Transverse colon (tissue), 4 donors: ENCODE data around the gene TM4SF4. TPM values are rescaled to one million over a fixed set of nuclear protein-coding genes. Genes with fewer than 3 reads are reported as not detected.
A peak's percentile ranks its signal among the peaks of the same experiment; 100 is the strongest.

Experiments used
- DNase-seq: peaks from one replicate; pipeline ENCODE4 v3.0.0-alpha.2; 2019
- H3K27ac ChIP-seq, 4 donors: fragments of 200-600 bp; sonication (generic); 2 replicates each; pipeline ENCODE4 v1.5.1; 2016 to 2018; ENCODE audit warnings: inconsistent platforms in 4 of 4
- H3K27me3 ChIP-seq: fragments of 200-600 bp; sonication (generic); 2 replicates; pipeline ENCODE4 v1.5.1; 2017; ENCODE audit warnings: inconsistent platforms
- H3K36me3 ChIP-seq, 4 donors: fragments of 200-600 bp; sonication (generic); 2 replicates each; pipeline ENCODE4 v1.5.1; 2017 to 2019; ENCODE audit warnings: inconsistent platforms in 4 of 4
- H3K4me1 ChIP-seq, 4 donors: fragments of 200-600 bp; sonication (generic); 2 replicates each; pipeline ENCODE4 v1.5.1; 2017 to 2020; ENCODE audit warnings: inconsistent platforms in 4 of 4
- H3K4me3 ChIP-seq, 4 donors: fragments of 200-600 bp; sonication (generic); 1 replicate in 1 of 4; 2 replicates in 3 of 4; pipeline versions ENCODE4 v1.5.1 to v1.6.1; 2017 to 2019; ENCODE audit warnings: inconsistent platforms in 4 of 4
- H3K9me3 ChIP-seq, 2 donors: fragments of 200-600 bp; sonication (generic); 2 replicates each; pipeline ENCODE4 v1.5.1; 2017 to 2019; ENCODE audit warnings: inconsistent platforms in 2 of 2
- EP300 ChIP-seq: sonication (generic); formaldehyde crosslinking; IDR thresholded peaks from one replicate; pipeline ENCODE4 v1.6.1; 2017; ENCODE audit warnings: antibody characterized with exemption, low read depth
- POLR2A ChIP-seq: fragments of 450-650 bp; IDR thresholded peaks from one replicate; pipeline ENCODE4 v1.6.1; 2016; ENCODE audit warnings: antibody characterized with exemption, mild to moderate bottlenecking, moderate library complexity
- POLR2AphosphoS5 ChIP-seq, 3 donors: sonication (generic); formaldehyde crosslinking; IDR thresholded peaks; one replicate each; pipeline ENCODE4 v1.6.1; 2016; ENCODE audit warnings: antibody characterized with exemption in 3 of 3
- WGBS, 2 donors: methylation state at CpG; one replicate each; pipeline ENCODE4 v1.1.5; 2018; ENCODE audit warnings: low coverage in 1 of 2; 5-methylcytosine and 5-hydroxymethylcytosine counted together
- in situ Hi-C, 4 donors: fragments of 200-750 bp; cut with MboI; loops; one replicate each; pipeline versions ENCODE4 v1.15.0 to v1.15.1; 2017; ENCODE audit warnings: low sequenced_read_pairs in 3 of 4, low pct_ligation_motif_present in 1 of 4, low pct_unique_long_range_greater_than_20kb in 1 of 4
- intact Hi-C: fragments of 100-400 bp; cut with DNase I; formaldehyde crosslinking; loops from one replicate; pipeline ENCODE4 v1.15.1; 2023; ENCODE audit warnings: low total_unique reads
- total RNA-seq, 4 donors: library from RNA; depleted of rRNA; stranded (reverse); fragments of >200 nt; gene quantifications; one replicate each; pipeline ENCODE4 v1.1.0, GENCODE V29; 2016
- TF ChIP-seq, protein P1 (sequence below), 5 experiments: fragments of 200-600 bp in 3 of 5; fragments of 450-650 bp in 2 of 5; sonication (generic) in 3 of 5; IDR thresholded peaks; 1 replicate in 2 of 5; 2 replicates in 3 of 5; pipeline ENCODE4 v1.5.1; 2016 to 2017; ENCODE audit warnings: antibody characterized with exemption in 5 of 5, inconsistent platforms in 3 of 5, mild to moderate bottlenecking in 2 of 5, moderate library complexity in 1 of 5

TM4SF4 gene
- total RNA-seq, 4 donors from 2014 or later: 0.95 to 3.1 TPM; not detected in 2

DNA sequence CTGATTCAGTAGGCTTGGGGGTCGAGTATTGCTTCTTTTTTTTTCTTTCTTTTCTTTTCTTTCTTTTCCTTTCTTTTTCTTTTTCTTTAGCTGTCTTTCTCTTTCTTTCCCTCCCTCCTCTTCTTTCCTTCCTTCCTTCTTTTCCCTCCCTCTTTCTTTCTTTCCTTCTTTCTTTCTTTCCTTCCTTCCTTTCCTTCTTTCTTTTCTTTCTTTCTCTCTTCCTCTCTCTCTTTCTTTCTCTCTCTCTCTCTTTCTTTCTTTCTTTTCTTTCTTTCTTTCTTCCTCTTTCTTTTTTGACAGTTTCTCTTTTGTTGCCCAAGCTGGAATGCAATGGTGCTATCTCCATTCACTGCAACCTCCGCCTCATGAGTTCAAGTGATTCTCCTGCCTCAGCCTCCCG is 36.0 kb downstream of the TM4SF4 start:
- intact Hi-C loops (loop anchor here (5.0 kb wide), 1 partner anchor 207 kb away; no protein-coding TSS in a partner anchor), in situ Hi-C loops (loop anchor here in 3 of 4 donors (5.0 to 25.0 kb wide), 2 partner anchors 202 to 207 kb away; no protein-coding TSS in a partner anchor)

DNA sequence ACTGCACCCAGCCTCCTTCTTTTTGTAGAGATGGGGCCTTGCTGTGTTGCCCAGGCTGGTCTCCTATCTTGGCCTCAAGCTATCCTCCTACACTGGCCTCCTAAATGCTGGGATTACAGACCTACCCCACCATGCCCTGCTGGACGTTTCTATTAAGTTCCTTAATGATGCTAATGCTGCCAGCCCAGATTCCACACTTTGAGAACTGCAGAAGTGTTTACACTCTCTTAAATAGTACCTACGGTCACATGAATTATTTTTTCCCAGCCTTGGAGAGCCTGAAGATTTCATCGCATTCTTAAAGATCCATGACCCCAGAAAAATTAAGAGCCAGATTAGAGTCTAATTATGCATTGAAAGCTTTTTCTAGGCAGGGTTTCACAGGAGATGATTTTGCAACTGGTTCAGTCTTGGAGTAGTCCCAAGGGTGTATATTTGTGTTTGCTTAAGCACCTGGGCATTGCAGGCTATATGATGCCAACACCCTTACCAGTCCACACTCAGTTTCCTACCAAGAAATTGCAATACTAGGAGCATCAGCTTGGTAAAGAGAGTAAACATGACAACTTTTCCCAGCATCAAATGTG is 36.6 kb downstream of the TM4SF4 start:
- H3K9me3 ChIP-seq: no peaks in the 10 kb centered on the region
- no peak overlapping the region for H3K27ac ChIP-seq
- intact Hi-C loops: loop anchor here (5.0 kb wide), 1 partner anchor 206 kb away; no protein-coding TSS in a partner anchor
- in situ Hi-C loops: loop anchor here in 3 of 4 donors (5.0 to 25.0 kb wide), 2 partner anchors 201 to 206 kb away; no protein-coding TSS in a partner anchor
- DNase-seq: no peak
- H3K27me3 ChIP-seq: peaks cover 3% of the 10 kb centered on the region
- H3K4me1 ChIP-seq: peaks cover 0 to 4% (median 0%) of the 10 kb centered on the region in 4 donors
- H3K36me3 ChIP-seq: no peaks in the 10 kb centered on the region
- TF ChIP-seq POLR2A: no peak
- no peak for TF ChIP-seq EP300
- TF ChIP-seq, protein P1, sequence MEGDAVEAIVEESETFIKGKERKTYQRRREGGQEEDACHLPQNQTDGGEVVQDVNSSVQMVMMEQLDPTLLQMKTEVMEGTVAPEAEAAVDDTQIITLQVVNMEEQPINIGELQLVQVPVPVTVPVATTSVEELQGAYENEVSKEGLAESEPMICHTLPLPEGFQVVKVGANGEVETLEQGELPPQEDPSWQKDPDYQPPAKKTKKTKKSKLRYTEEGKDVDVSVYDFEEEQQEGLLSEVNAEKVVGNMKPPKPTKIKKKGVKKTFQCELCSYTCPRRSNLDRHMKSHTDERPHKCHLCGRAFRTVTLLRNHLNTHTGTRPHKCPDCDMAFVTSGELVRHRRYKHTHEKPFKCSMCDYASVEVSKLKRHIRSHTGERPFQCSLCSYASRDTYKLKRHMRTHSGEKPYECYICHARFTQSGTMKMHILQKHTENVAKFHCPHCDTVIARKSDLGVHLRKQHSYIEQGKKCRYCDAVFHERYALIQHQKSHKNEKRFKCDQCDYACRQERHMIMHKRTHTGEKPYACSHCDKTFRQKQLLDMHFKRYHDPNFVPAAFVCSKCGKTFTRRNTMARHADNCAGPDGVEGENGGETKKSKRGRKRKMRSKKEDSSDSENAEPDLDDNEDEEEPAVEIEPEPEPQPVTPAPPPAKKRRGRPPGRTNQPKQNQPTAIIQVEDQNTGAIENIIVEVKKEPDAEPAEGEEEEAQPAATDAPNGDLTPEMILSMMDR (IDR thresholded peaks at IDR 0.05): no peak
- TF ChIP-seq POLR2AphosphoS5 (IDR thresholded peaks at IDR 0.05): no peak
- H3K4me3 ChIP-seq: no peak overlapping the region
- WGBS, 2 donors: 38 to 58% methylated on average over 3 of the region's 3 CpGs

More for the DNA sequence above, 36.0 kb downstream of the TM4SF4 start:
- WGBS, 2 donors: 44 to 84% methylated on average over 1 to 3 of the region's 3 CpGs
- peaks cover 3% of the 10 kb centered on the region for H3K27me3 ChIP-seq
- H3K27ac ChIP-seq: no peak overlapping the region
- no peak for DNase-seq
- no peaks in the 10 kb centered on the region for H3K36me3 ChIP-seq
- no peaks in the 10 kb centered on the region for H3K9me3 ChIP-seq
- H3K4me1 ChIP-seq: peaks cover 0 to 4% (median 0%) of the 10 kb centered on the region in 4 donors
- H3K4me3 ChIP-seq: no peak overlapping the region
- TF ChIP-seq POLR2A: no peak
- no peak for TF ChIP-seq POLR2AphosphoS5 (IDR thresholded peaks at IDR 0.05)
- no peak for TF ChIP-seq EP300
- TF ChIP-seq, protein P1 (IDR thresholded peaks at IDR 0.05): no peak

DNA sequence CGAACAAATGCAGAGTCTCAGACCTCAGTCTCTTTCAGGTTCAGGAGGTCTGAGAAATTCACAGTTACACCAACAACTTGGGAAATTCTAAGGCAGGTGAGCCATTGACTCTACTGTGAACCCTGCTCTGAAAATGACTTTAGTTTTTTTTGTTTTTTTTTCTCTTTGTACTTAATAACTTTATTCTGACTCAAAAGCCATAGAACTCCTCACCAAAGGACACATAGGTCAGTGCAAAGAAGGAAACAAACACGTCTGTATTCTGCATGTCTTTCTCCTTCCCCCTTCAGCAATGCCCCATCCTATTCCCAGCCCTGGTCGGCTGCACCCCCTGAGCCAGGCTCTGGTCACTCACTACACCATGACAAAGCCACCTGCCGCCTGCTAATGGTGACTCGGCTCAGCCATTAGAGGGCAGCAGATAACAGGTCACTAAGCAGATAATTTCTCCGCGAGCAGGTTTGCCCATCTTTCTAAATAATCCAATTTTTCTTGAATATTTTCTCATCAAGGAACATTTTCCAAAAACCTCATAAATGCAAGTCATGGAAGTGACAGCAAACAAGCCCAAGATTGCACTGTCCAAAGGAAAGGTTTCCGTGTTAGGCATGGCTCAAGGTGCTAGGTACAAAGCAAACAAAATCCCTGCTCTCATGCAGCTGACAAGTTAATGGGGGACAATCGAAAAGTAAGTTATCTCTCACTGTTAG is 37.7 kb downstream of the TM4SF4 start:
- no peak for TF ChIP-seq POLR2A
- TF ChIP-seq, protein P1 (IDR thresholded peaks at IDR 0.05): peak; percentile 67 to 77 (median 73)
- peaks cover 0 to 8% (median 0%) of the 10 kb centered on the region in 4 donors for H3K4me1 ChIP-seq
- in situ Hi-C loops: loop anchor here in 3 of 4 donors (5.0 to 25.0 kb wide), 2 partner anchors 200 to 205 kb away; no protein-coding TSS in a partner anchor

DNA sequence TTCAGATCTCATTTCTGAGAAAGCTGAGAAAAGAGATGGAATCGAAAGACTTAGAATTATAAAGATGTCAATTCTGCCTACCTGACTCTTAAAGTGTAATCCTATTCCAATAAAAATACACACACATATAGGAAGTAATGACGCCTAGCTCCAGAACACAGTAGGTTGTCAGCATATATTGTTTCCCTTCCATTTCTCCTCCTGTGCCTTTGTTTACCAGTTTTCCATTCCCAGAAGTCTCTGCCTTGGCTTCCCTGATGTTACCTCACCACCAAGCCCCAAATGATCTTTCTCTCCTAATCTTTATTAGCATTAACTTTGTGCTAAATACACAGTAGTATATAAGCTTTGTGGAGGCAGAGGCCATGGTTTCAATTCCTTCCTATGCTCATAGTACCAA is 40.0 kb downstream of the TM4SF4 start:
- in situ Hi-C loops: loop anchor here in 3 of 4 donors (5.0 to 25.0 kb wide), 2 partner anchors 198 to 203 kb away; no protein-coding TSS in a partner anchor
- 83 to 85% methylated on average over 2 of the region's 2 CpGs for WGBS, 2 donors

More for the DNA sequence above, 37.7 kb downstream of the TM4SF4 start:
- intact Hi-C loops: loop anchor here (5.0 kb wide), 1 partner anchor 205 kb away; no protein-coding TSS in a partner anchor
- DNase-seq: peak; percentile 60
- no peaks in the 10 kb centered on the region for H3K9me3 ChIP-seq
- H3K4me3 ChIP-seq: no peak overlapping the region
- WGBS, 2 donors: 13 to 23% methylated on average over 6 to 9 of the region's 9 CpGs
- H3K27ac ChIP-seq: no peak overlapping the region
- peaks cover 3% of the 10 kb centered on the region for H3K27me3 ChIP-seq
- H3K36me3 ChIP-seq: peaks cover 0 to 3% (median 0%) of the 10 kb centered on the region in 4 donors

More for the DNA sequence above, 40.0 kb downstream of the TM4SF4 start:
- H3K27me3 ChIP-seq: peaks cover 3% of the 10 kb centered on the region
- H3K9me3 ChIP-seq: no peaks in the 10 kb centered on the region
- H3K36me3 ChIP-seq: peaks cover 0 to 4% (median 0%) of the 10 kb centered on the region in 4 donors
- H3K4me3 ChIP-seq: no peak overlapping the region
- peaks cover 0 to 4% (median 0%) of the 10 kb centered on the region in 4 donors for H3K4me1 ChIP-seq
- TF ChIP-seq, protein P1 (IDR thresholded peaks at IDR 0.05): no peak
- TF ChIP-seq POLR2A: no peak
- no peak for TF ChIP-seq POLR2AphosphoS5 (IDR thresholded peaks at IDR 0.05)
- no peak for TF ChIP-seq EP300
- intact Hi-C loops: loop anchor here (5.0 kb wide), 1 partner anchor 203 kb away; no protein-coding TSS in a partner anchor
- no peak overlapping the region for H3K27ac ChIP-seq
- DNase-seq: no peak
